HepG2 (cell line): Measurements from ENCODE around the gene ZNF284. TPM values are rescaled to one million over a fixed set of nuclear protein-coding genes. Genes with fewer than 3 reads are reported as not detected.

Source experiments
- ATAC-seq: fragments of 200-7000 bp; cut with Tn5 transposase; 3 replicates; pipeline ENCODE4 v1.9.1; 2020; ENCODE audit warnings: mild to moderate bottlenecking, moderate library complexity
- BruUV-seq: library from RNA; stranded (reverse); fragments of 400-500 nt; replicated peaks from 2 replicates; lab custom pipeline; 2021; lab: Mats Ljungman, UMichigan
- CTCF ChIA-PET: fragments of 300-600 bp; formaldehyde crosslinking; extraction: SDS; loops from one replicate; lab custom pipeline; 2021; ENCODE audit warnings: low total read pairs, inconsistent platforms, low intra/inter-chr PET ratio; lab: Yijun Ruan, JAX
- POLR2A ChIA-PET: fragments of 350-600 bp; sonication (Branson Sonifier 250); formaldehyde crosslinking; loops from one replicate; lab custom pipeline; 2020; ENCODE audit warnings: antibody characterized with exemption, inconsistent platforms; lab: Yijun Ruan, JAX
- DNase-seq: peaks from one replicate; pipeline ENCODE4 v3.0.0-alpha.2; 2015; ENCODE audit warnings: low spot score
- FAIRE-seq: peaks from 3 replicates; lab custom pipeline; 2011; peaks lifted over from hg19 to GRCh38; lab: Jason Lieb, UNC
- H2AFZ ChIP-seq: one replicate; pipeline ENCODE4 v1.6.1; 2011; ENCODE audit warnings: low read length, inconsistent platforms
- H3K27ac ChIP-seq: fragments of 300-600 bp; 3 replicates; pipeline ENCODE4 v1.8.0; 2011; ENCODE audit warnings: mixed run types, mild to moderate bottlenecking, mixed read lengths, low read length, inconsistent platforms; ENCODE audit not compliant: insufficient read depth; ENCODE audit errors: extremely low read length
- H3K27me3 ChIP-seq, 2 experiments: fragments of 200-600 bp in 1 of 2; 2 replicates in 1 of 2; 3 replicates in 1 of 2; pipeline versions ENCODE4 v1.6.0 to v1.8.0; 2011; ENCODE audit warnings: low read length in 2 of 2, mild to moderate bottlenecking in 2 of 2, moderate library complexity in 2 of 2, inconsistent platforms in 1 of 2; ENCODE audit not compliant: insufficient read depth in 2 of 2, control insufficient read depth in 1 of 2
- H3K36me3 ChIP-seq, 2 experiments: fragments of 200-600 bp in 1 of 2; replicated peaks in 1 of 2; 2 replicates in 1 of 2; 3 replicates in 1 of 2; pipeline versions ENCODE4 v1.5.1 to v1.8.0; 2011; ENCODE audit warnings: low read length in 2 of 2, inconsistent platforms in 1 of 2; ENCODE audit not compliant: insufficient read depth in 2 of 2, control insufficient read depth in 1 of 2
- H3K4me1 ChIP-seq: 2 replicates; pipeline ENCODE4 v1.5.1; 2012; ENCODE audit warnings: low read length, inconsistent platforms; ENCODE audit not compliant: insufficient read depth
- H3K4me2 ChIP-seq: 2 replicates; pipeline ENCODE4 v1.6.0; 2011; ENCODE audit warnings: low read depth, low read length, inconsistent platforms
- H3K4me3 ChIP-seq, 3 experiments: fragments of 200-600 bp in 1 of 3; sonication (generic), shearing (Covaris generic) in 1 of 3; replicated peaks in 1 of 3; 2 replicates each; pipeline ENCODE4 v1.5.1; 2011 to 2016; ENCODE audit warnings: low read length in 3 of 3, inconsistent platforms in 2 of 3, low read depth in 2 of 3, mild to moderate bottlenecking in 2 of 3, control low read depth in 1 of 3, mixed read lengths in 1 of 3; ENCODE audit not compliant: insufficient read depth in 1 of 3
- H3K79me2 ChIP-seq: one replicate; pipeline ENCODE4 v1.6.1; 2011; ENCODE audit warnings: low read length, inconsistent platforms; ENCODE audit not compliant: insufficient read depth
- H3K9ac ChIP-seq: 2 replicates; pipeline ENCODE4 v1.6.0; 2011; ENCODE audit warnings: mild to moderate bottlenecking, low read depth, low read length, inconsistent platforms; ENCODE audit not compliant: insufficient read depth
- H3K9me3 ChIP-seq: 2 replicates; pipeline ENCODE4 v1.5.1; 2012; ENCODE audit warnings: mild to moderate bottlenecking, low read length
- H4K20me1 ChIP-seq: 2 replicates; pipeline ENCODE4 v1.6.0; 2011; ENCODE audit warnings: inconsistent platforms, mild to moderate bottlenecking, low read length, moderate library complexity; ENCODE audit not compliant: insufficient read depth
- SMAD3 ChIP-seq: sonication (generic); formaldehyde crosslinking; IDR thresholded peaks from 2 replicates; pipeline ENCODE4 v1.4.0; 2020; ENCODE audit warnings: missing genetic modification reagents
- SNAPC4 ChIP-seq: sonication (generic); formaldehyde crosslinking; IDR thresholded peaks from 2 replicates; pipeline ENCODE4 v1.4.0; 2020; ENCODE audit warnings: mild to moderate bottlenecking, missing genetic modification reagents
- SP140L ChIP-seq: sonication (generic); formaldehyde crosslinking; IDR thresholded peaks from 2 replicates; pipeline ENCODE4 v1.4.0; 2020; ENCODE audit warnings: missing genetic modification reagents, borderline replicate concordance
- TEAD2 ChIP-seq: sonication (generic); formaldehyde crosslinking; IDR thresholded peaks from 2 replicates; pipeline ENCODE4 v1.9.0; 2021; ENCODE audit warnings: missing genetic modification reagents
- TRAFD1 ChIP-seq: sonication (generic); formaldehyde crosslinking; IDR thresholded peaks from 2 replicates; pipeline ENCODE4 v1.5.1; 2020; ENCODE audit warnings: missing genetic modification reagents, mild to moderate bottlenecking, borderline replicate concordance
- ZNF329 ChIP-seq: sonication (generic); formaldehyde crosslinking; IDR thresholded peaks from 2 replicates; pipeline ENCODE4 v1.9.0; 2021; ENCODE audit warnings: low read depth, mild to moderate bottlenecking, missing genetic modification reagents
- ZNF780A ChIP-seq: sonication (generic); formaldehyde crosslinking; IDR thresholded peaks from 2 replicates; pipeline ENCODE4 v1.8.0; 2022; ENCODE audit warnings: mild to moderate bottlenecking, missing genetic modification reagents, moderate library complexity
- WGBS: methylation state at CpG from one replicate; pipeline ENCODE4 v1.1.6; 2017; ENCODE audit warnings: low lambda C conversion rate; 5-methylcytosine and 5-hydroxymethylcytosine counted together
- in situ Hi-C: cut with HindIII; loops from 2 replicates; pipeline ENCODE4 v1.10.0; 2017; ENCODE audit warnings: low pct_unique_long_range_greater_than_20kb; ENCODE audit not compliant: extremely low pct_ligation_motif_present
- intact Hi-C: fragments of 100-400 bp; cut with micrococcal nuclease; formaldehyde crosslinking; loops from one replicate; pipeline ENCODE4 v1.10.0; 2022; ENCODE audit not compliant: unreplicated experiment
- polyA plus RNA-seq, 8 experiments: library from polyadenylated mRNA; depleted of rRNA in 3 of 8; stranded (reverse) in 7 of 8; unstranded in 1 of 8; fragments of >200 nt; fragmentation: Illumina TruSeq in 4 of 8; extraction: Trizol in 4 of 8; gene quantifications; 2 replicates each; pipeline versions ENCODE4 v1.2.1 to v1.2.3, GENCODE V29; 2011 to 2016; ENCODE audit warnings: low read depth in 4 of 8, missing spikeins in 1 of 8, mixed read lengths in 1 of 8; ENCODE audit not compliant: insufficient read depth in 1 of 8
- total RNA-seq, 5 experiments: library from RNA; depleted of rRNA; stranded (reverse); fragments of >200 nt; fragmentation: Illumina TruSeq; extraction: Trizol; gene quantifications; 2 replicates each; pipeline ENCODE4 v1.2.3, GENCODE V29; 2016; ENCODE audit warnings: low read depth in 1 of 5
- TF ChIP-seq, protein P1 (sequence below): IDR thresholded peaks from 2 replicates; pipeline ENCODE4 v1.6.1; 2018; ENCODE audit warnings: missing genetic modification reagents
- TF ChIP-seq, protein P2 (sequence below): IDR thresholded peaks from 2 replicates; pipeline ENCODE4 v1.6.1; 2016; ENCODE audit warnings: low read depth, borderline replicate concordance
- TF ChIP-seq, protein P3 (sequence below): sonication (generic); formaldehyde crosslinking; IDR thresholded peaks from 2 replicates; pipeline ENCODE4 v1.4.0; 2020; ENCODE audit warnings: missing genetic modification reagents, borderline replicate concordance

The ZNF284 gene
- total and polyA plus RNA-seq, 2 of the 13 experiments (the other 11 are each of a cell fraction or from before 2014, with no cell fraction given), result 1.2 to 2.3 TPM

GRCh38 chr19:44032001-44032610, 39.9 kb upstream of the ZNF284 start:
- DNase-seq, result no peak
- no peak for ATAC-seq
- no peak overlapping the region for H3K4me3 ChIP-seq
- H3K9ac ChIP-seq, result no peak overlapping the region
- H2AFZ ChIP-seq, result no peak overlapping the region
- H3K27me3 ChIP-seq, result no peaks in the 10 kb centered on the region
- BruUV-seq, result no TSS peak
- CTCF ChIA-PET, result no interaction called here
- in situ Hi-C loops (no loop called here), intact Hi-C loops (no loop called here)
- H3K79me2 ChIP-seq, result no peaks in the 10 kb centered on the region
- WGBS, result 93% methylated on average over 1 of the region's 1 CpG
- POLR2A ChIA-PET, result no interaction called here
- no peaks in the 10 kb centered on the region for H3K9me3 ChIP-seq
- H3K27ac ChIP-seq, result no peak overlapping the region
- no peaks in the 10 kb centered on the region for H4K20me1 ChIP-seq
- H3K4me1 ChIP-seq, result no peaks in the 10 kb centered on the region
- no peak for FAIRE-seq
- peaks cover 4 to 28% of the 10 kb centered on the region in 2 experiments; a peak in 3 of 5 replicates for H3K36me3 ChIP-seq
- H3K4me2 ChIP-seq, result no peak overlapping the region
- TF ChIP-seq, protein P1, sequence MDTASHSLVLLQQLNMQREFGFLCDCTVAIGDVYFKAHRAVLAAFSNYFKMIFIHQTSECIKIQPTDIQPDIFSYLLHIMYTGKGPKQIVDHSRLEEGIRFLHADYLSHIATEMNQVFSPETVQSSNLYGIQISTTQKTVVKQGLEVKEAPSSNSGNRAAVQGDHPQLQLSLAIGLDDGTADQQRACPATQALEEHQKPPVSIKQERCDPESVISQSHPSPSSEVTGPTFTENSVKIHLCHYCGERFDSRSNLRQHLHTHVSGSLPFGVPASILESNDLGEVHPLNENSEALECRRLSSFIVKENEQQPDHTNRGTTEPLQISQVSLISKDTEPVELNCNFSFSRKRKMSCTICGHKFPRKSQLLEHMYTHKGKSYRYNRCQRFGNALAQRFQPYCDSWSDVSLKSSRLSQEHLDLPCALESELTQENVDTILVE (CRISPR knock-in tag), result no peak
- no peak for TF ChIP-seq SP140L (CRISPR knock-in tag)
- no peak for TF ChIP-seq ZNF329 (CRISPR knock-in tag)
- TF ChIP-seq, protein P2, sequence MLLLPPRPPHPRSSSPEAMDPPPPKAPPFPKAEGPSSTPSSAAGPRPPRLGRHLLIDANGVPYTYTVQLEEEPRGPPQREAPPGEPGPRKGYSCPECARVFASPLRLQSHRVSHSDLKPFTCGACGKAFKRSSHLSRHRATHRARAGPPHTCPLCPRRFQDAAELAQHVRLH, result no peak
- TF ChIP-seq, protein P3, sequence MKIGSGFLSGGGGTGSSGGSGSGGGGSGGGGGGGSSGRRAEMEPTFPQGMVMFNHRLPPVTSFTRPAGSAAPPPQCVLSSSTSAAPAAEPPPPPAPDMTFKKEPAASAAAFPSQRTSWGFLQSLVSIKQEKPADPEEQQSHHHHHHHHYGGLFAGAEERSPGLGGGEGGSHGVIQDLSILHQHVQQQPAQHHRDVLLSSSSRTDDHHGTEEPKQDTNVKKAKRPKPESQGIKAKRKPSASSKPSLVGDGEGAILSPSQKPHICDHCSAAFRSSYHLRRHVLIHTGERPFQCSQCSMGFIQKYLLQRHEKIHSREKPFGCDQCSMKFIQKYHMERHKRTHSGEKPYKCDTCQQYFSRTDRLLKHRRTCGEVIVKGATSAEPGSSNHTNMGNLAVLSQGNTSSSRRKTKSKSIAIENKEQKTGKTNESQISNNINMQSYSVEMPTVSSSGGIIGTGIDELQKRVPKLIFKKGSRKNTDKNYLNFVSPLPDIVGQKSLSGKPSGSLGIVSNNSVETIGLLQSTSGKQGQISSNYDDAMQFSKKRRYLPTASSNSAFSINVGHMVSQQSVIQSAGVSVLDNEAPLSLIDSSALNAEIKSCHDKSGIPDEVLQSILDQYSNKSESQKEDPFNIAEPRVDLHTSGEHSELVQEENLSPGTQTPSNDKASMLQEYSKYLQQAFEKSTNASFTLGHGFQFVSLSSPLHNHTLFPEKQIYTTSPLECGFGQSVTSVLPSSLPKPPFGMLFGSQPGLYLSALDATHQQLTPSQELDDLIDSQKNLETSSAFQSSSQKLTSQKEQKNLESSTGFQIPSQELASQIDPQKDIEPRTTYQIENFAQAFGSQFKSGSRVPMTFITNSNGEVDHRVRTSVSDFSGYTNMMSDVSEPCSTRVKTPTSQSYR (CRISPR knock-in tag), result no peak
- TF ChIP-seq SMAD3 (CRISPR knock-in tag), result no peak
- TF ChIP-seq TRAFD1 (CRISPR knock-in tag), result no peak
- no peak for TF ChIP-seq SNAPC4
- TF ChIP-seq TEAD2 (CRISPR knock-in tag), result no peak
- TF ChIP-seq ZNF780A (CRISPR knock-in tag), result no peak
